SH-SY5Y (cell line): ENCODE data around the gene CAB39.

ENCODE experiments used
- GATA2 ChIP-seq: IDR thresholded peaks from 2 replicates; pipeline ENCODE4 v1.6.1; 2011; ENCODE audit warnings: mild to moderate bottlenecking, low read depth, low read length
- GATA3 ChIP-seq: IDR thresholded peaks from 2 replicates; pipeline ENCODE4 v1.6.1; 2011; ENCODE audit warnings: low read depth, mild to moderate bottlenecking, low read length, moderate library complexity

DNA sequence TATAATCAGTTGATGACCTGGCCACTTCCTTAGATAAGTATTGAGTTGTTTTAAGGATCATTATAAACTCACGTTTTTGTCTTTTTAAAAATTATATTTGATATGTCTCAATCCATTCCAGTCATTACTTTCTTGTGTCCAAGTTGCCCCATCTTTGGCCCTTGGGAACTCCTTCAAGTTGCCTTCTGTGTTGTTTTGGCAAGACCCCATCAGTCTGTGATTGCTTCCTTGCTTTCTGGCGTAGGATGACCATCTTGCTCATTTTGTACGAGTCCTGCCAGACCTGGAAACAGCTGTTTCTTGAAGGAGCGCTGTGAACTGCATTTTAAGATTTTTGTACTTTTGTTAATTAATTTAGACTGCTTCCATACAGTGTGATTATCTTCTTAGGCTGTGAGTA, 83.2 kb downstream of the CAB39 start:
- no peak for TF ChIP-seq GATA2
- TF ChIP-seq GATA3 = no peak
